GM18951 (cell line): ENCODE data around the gene ICA1.

ENCODE experiments used
- POLR2A ChIP-seq: IDR thresholded peaks from 4 replicates; pipeline ENCODE4 v1.6.1; 2011; ENCODE audit warnings: mild to moderate bottlenecking; ENCODE audit not compliant: insufficient read length, insufficient read depth; ENCODE audit errors: extremely low read depth
- in situ Hi-C: fragments of 300-500 bp; cut with MboI; formaldehyde crosslinking; loops from one replicate; pipeline ENCODE4 v1.12.0; 2022; ENCODE audit warnings: low sequenced_read_pairs, mixed read lengths, inconsistent platforms; ENCODE audit not compliant: unreplicated experiment

The ICA1 gene

GRCh38 chr7:8133188-8133848, 128.6 kb downstream of the ICA1 start:
- TF ChIP-seq POLR2A, result no peak
- in situ Hi-C loops, result no loop called here

GRCh38 chr7:8131694-8132605, 130.0 kb downstream of the ICA1 start:
- in situ Hi-C loops, result no loop called here
- peak; percentile 36 for TF ChIP-seq POLR2A

- TF ChIP-seq POLR2A, result no peak
- in situ Hi-C loops, result no loop called here
Measured at GRCh38 chr7:8130663-8131062, 131.3 kb downstream of the ICA1 start.

GRCh38 chr7:8129318-8129659, 132.7 kb downstream of the ICA1 start:
- in situ Hi-C loops, result no loop called here
- TF ChIP-seq POLR2A, result no peak

GRCh38 chr7:8128449-8129317, 133.3 kb downstream of the ICA1 start:
- in situ Hi-C loops, result no loop called here
- no peak for TF ChIP-seq POLR2A

- TF ChIP-seq POLR2A, result no peak
- in situ Hi-C loops, result no loop called here
Measured at GRCh38 chr7:8126601-8127167, 135.3 kb downstream of the ICA1 start.

GRCh38 chr7:8125680-8126444, 136.1 kb downstream of the ICA1 start:
- in situ Hi-C loops, result no loop called here
- peak; percentile 48 for TF ChIP-seq POLR2A

GRCh38 chr7:8121243-8121642, 140.7 kb downstream of the ICA1 start:
- TF ChIP-seq POLR2A, result no peak
- in situ Hi-C loops, result no loop called here

- in situ Hi-C loops, result no loop called here
Measured at GRCh38 chr7:8120390-8121058, 141.4 kb downstream of the ICA1 start.

GRCh38 chr7:8119262-8119661, 142.7 kb downstream of the ICA1 start:
- TF ChIP-seq POLR2A, result no peak
- in situ Hi-C loops, result no loop called here

More at GRCh38 chr7:8120390-8121058, 141.4 kb downstream of the ICA1 start:
- TF ChIP-seq POLR2A, result no peak

GRCh38 chr7:8117195-8117594, 144.8 kb downstream of the ICA1 start:
- in situ Hi-C loops, result no loop called here
- TF ChIP-seq POLR2A, result no peak
